Measurements from ENCODE around the gene LMF1. TPM values are rescaled to one million over a fixed set of nuclear protein-coding genes. Genes with fewer than 3 reads are reported as not detected.
A peak's percentile ranks its signal among the peaks of the same experiment; 100 is the strongest.
"Not testable (repeated sequence)": the region's sequence is repeated elsewhere in the genome, so short reads cannot be mapped to it uniquely, and the experiment has no call there.

The LMF1 gene
- polyA plus RNA-seq, 4 donors, result 14.6 to 26.5 (median 21.0) TPM

DNA sequence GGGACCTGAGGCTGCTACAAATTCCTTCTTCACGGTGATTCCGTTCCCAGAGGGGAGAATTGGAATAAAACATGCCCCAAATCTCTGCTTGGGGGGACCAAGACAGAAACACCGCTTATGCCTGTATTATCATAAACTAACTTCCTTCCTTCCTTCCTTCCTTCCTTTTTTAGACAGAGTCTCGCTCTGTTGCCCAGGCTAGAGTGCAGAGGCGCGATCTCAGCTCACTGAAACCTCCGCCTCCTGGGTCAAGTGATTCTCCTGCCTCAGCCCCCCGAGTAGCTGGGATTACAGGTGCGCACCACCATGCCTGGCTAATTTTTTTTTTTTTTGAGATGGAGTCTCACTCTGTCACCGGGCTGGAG is 150.8 kb downstream of the LMF1 start:
- DNase-seq (ENCODE audit: low read depth in 4 of 4, low spot score in 2 of 4), result not testable (repeated sequence)

DNA sequence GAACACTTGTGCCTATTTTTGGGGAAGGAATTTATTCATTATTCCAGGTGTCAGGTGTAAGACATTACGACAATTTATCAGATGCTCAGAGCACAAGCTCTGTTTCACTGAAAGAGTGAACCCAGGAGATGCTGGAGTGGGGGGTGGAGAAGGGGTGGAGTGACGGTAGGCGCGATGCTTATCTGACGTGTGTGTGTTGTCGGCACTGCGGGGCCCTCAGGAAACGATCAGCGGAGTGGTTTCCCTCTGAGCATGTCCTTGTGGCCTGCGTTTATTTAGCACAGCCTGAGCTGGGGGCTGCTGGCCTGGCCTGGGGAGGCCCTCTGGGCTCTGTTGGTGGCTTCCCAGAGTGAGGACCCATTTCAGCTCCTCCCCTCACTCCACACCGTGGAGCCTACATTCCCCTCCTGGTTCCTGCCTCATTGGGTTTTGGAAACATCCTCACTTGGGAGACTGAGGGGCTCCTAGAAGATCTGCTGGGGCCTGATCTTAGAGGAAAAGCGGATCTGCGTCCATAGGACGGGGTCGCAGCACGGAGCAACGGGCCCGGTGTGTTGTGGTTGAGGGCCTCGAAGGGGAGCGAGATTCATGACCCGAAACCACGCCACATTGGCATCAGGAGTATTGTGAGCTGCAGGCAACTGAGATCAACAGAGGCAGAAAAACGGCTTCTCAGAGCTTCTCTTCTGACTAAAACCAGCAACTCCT is 151.3 kb downstream of the LMF1 start:
- no peak for DNase-seq (ENCODE audit: low read depth in 4 of 4, low spot score in 2 of 4)

DNA sequence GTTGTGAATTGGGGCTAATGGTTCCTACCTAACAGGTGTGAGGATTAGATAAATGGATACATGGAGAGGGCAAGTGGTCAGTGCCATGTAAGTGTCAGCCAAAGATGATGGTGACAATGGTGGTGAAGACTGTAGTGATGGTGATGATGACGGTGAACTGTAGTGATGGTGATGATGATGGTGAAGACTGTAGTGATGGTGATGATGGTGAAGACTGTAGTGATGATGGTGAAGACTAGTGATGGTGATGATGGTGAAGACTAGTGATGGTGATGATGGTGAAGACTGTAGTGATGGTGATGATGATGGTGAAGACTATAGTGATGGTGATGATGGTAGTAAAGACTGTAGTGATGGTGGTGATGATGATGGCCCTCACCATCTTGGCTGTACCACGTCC is 152.2 kb downstream of the LMF1 start:
- DNase-seq (ENCODE audit: low read depth in 4 of 4, low spot score in 2 of 4), result no peak

DNA sequence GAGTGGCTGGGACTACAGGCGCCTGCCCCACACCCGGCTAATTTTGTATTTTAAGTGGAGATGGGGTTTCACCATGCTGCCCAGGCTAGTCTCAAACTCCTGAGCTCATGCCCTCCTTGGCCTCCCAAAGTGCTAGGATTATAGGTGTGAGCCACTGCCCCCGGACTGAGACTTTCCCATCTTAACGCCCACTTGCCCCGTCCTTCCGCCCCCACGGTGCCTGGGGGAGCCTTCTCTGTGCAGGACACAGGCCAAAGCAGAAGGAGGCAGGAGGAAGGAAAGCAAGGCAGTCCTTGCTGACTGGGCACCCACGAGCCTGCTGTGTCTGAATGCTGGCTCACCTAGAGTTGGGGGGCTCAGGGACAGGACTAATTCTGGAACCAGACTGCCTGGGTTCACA is 152.7 kb downstream of the LMF1 start:
- DNase-seq (ENCODE audit: low read depth in 4 of 4, low spot score in 2 of 4), result no peak

DNA sequence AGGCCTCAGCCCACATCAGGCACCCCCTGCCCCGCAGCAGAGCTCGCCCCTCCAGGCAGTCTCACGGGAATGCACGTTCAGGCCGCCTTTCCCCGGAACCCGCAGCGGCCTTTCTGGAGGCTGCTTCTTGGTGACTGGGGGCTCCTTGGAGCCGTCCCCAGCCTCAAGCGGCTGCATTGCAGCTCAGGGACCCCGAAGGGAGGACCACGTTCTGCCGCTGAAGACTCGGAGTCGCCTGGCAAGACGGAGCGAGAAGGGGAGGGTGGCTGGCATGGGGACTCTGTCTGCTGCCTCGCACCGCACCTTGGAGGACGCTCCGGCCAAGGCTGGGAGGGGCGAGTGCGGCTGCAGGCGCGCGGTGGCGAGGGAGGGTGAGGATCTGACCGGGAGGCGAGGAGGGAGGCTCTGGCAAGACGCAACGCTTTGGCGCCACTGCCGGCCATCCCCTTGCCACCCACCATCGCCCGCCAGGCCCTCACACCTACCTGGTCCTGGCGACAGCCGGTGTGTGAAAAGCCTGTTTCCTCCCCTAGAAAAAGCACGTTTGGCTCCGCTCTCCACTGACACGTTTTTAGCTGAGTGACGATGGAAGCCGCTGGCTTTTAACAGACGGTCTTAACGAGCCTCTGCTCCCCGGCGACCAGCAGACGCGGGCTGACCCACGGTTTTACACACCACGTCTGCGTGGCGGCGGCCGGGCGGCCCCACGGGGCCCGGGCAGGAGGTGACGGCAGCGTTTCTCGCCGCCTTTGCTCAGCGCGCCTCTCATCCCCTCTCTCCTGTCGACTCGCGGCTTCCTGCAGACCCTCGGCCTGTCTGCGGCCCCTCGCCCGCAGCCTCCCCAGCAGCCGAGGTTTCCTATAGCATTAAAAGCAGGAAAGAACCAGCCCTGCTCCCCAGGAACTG is 153.5 kb downstream of the LMF1 start:
- no peak for DNase-seq (ENCODE audit: low read depth in 4 of 4, low spot score in 2 of 4)

DNA sequence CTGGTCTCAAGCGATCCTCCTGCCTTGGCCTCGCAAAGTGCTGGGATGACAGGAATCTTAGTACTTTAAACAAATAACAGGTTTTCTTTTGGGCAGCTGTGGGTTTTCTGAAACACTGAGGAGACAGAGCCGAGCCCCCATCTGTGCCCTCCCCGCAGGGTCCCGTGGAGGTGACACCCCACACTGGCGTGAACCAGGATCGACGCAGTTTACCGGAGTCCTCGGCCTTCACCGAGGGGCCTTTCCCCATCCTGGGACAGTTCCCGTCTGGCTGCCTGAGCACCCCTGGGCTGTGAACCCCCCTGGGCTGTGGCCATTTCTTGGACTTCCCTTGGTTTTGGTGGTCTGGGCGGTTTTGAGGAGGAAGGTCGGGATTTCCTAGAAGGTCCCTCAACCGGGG is 154.9 kb downstream of the LMF1 start:
- DNase-seq (ENCODE audit: low read depth in 4 of 4, low spot score in 2 of 4), result no peak

DNA sequence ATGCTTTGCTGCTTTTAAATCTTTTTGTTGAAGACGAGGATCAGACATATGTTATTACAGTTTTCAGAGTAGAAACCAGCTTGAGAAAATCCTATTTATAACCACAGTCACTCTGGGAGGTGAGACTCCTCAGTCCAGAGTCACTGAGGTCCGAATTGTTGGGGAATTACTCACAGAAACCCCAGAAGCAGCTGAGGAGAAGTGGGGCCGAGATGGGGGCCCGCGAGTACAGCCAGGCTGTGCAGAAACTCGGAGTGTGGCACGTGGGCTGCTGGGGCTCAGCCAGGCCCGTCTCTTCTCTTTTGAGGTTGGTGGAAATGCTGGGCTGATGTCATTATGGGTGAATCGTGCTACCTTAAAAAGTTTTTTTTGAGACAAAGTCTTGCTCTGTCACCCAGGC is 155.8 kb downstream of the LMF1 start:
- no peak for DNase-seq (ENCODE audit: low read depth in 4 of 4, low spot score in 2 of 4)

DNA sequence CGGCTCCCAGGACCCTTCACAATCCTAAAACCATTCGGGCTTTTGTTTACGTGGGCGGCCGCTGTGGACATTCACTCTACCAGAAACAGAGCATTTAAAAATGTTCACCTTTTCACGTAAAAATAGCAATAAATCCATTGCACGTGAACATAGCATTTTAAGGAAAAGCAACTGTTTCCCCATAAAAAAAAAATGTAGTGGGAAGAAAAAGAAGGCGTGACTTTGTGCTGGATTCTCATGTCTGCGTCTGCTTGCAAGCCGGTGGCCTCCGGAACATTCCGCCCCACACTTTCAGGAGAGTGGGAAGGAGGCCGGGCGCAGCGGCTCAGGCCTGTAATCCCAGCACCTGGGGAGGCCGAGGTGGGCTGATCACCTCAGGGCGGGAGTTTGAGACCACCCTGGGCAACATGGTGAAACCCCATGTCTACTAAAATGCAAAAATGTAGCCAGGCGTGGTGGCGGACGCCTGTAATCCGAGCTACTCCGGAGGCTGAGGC is 156.8 kb downstream of the LMF1 start:
- no peak for DNase-seq (ENCODE audit: low read depth in 4 of 4, low spot score in 2 of 4)

DNA sequence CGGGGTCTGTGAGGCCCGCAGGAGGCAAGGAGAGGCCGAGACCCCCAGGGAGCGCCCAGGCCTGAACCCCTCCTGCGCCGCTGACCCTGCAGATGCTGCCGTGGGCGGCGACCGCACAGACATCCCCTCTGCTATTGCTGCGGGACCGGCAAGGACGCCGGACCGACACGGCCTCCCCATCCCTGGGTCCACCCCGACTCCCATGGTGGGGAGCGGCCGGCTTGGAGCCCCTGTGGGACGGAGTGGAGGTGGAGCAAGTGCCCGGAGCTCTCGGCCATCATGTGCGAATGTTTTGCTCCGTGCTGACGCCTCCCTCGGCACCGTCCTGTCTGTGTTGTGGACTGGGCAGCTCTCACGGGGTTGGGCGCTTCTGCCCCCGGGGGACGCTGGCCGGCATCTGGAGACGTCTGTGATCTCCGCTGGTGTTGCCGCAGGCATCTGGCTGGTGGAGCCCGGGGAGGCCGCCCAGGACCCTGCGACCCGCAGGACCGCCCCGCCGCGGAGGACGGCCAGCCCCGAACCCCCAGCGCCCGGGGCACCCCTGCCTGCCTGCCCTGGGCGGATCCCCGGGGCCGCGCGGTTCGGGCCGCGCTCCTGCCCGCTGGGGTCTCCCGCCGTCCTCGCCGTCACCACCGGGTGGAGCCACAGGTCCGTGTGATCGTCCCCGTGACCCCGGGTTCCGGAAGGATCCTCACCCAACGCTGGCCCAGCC is 157.4 kb downstream of the LMF1 start:
- DNase-seq (ENCODE audit: low read depth in 4 of 4, low spot score in 2 of 4), result no peak

DNA sequence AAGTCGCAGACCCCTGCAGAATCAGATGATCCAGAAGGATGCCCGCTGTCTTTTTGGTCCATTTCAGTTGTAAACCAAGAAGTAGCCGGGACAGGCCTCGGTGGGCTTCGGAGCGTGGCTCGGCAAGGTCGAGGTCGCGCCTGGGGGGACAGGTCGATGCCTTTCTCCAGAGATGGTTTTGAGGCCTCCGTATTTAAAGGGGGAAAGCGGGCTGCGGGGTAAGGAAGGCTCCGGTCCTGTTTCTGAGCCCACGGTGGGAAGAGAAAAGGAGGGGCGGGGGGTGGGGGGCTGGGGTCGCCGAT is 162.7 kb downstream of the LMF1 start:
- DNase-seq (ENCODE audit: low read depth in 4 of 4, low spot score in 2 of 4), result no peak

DNA sequence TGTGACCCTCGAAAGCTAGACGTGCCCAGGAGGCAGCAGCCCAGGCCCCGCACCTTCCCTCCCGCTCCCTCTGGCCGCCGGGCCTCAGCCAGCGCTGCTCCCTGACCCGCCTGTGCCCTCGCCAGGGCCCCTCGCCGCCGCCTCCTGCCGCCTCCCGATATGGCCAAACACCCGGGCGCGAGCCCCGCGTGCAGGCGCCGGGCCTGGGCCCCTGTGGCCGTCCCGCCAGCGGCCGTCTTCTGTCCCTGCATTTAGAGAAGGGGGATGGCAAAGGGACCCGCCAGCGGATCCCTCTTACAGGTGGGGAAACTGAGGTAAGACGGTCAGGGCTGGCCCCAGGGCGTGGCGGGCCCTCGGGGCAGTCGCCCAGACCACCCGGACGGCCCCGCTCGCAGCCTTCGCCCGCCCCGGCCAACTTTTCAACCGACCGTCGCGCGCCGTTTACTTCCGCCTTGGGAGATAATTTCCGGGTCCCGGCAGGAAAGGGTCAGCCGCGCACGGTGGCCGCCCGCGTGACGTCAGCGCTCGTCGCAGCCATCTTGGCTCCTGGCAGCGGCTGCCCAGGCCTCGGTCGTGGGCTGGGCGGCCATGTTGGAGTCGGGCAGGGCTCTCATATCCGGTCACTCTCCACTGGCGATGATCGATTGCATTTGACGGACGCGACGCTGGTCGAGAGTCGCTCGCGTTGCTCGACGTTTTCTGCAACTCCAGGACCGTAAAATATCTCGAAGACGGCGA is 163.3 kb downstream of the LMF1 start:
- peak in 3 of 4 donors; percentile 76 to 86 (median 77) for DNase-seq (ENCODE audit: low read depth in 4 of 4, low spot score in 2 of 4)

DNA sequence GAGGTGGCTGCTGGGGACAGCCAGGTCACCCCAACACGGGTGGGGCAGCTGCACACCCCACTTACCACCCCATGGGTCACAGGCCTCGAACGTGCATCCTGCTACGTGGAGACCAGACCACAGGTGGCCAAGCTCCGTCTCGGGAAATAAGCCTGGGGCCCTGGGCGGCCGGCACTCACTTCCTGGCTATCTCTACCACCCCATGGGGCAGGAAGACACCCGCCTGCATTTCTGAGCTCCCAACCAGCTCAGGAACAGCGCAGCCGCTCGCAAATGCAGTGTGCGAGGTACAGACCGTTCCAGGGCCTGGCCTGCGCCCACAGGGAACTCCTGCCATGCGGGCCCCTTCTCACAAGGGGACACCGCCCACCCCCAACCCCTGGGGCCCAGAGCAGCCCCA is 165.3 kb downstream of the LMF1 start:
- DNase-seq (ENCODE audit: low read depth in 4 of 4, low spot score in 2 of 4), result no peak

DNA sequence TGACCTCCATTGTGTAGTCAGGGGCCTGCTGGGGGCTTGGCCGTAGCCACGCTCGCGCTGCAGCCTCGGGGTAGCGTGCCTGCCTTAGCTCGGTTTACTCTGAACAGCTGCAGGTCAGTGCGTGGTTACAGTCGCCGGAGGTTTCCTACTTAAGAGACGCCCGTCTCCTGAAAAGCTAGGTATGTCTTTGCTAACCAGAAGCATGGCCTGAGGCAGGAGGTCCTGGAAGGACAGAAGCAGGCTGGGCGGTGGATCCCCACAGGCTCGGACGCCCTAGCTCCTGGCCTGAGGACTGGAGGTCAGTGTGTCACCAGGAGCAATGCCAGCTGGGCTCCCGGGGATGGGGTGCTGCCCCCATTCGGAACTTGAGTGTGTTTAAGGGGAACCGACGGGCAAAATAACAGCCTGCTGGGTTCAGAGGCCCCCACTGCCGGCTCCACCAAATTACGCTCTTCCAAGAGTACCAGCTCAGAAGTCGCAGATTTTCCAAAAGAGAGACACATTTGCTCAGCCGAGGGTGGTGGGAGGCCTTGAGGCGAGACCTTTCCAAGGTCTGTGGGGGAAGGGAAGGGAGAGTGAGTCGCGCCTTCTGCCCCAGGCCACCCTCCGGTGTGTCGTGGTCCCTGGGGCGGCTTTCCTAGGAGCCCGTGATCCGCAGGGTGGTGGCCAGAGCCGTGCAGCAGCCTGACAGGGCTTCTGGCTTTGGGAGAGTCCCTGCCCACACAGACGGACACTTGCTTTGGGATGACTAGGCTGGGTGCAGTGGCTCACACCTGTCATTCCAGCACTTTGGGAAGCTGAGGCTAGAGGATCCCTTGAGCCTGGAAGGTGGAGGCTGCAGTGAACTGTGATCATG is 166.4 kb downstream of the LMF1 start:
- no peak for DNase-seq (ENCODE audit: low read depth in 4 of 4, low spot score in 2 of 4)

DNA sequence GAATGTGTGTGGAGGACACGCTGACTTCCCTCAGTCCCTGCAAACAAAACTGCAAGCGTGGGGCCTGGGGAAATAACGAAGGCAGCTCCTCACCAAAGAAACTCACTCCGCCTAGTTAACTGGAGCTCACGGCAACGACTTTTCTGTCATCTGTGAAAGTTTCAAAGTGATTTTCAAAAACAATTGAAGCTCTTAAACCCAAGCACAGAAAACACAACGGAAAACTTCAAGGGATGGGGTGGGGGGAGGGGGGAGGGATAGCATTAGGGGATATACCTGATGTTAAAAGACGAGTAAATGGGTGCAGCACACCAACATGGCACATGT is 167.1 kb downstream of the LMF1 start:
- no peak for DNase-seq (ENCODE audit: low read depth in 4 of 4, low spot score in 2 of 4)

Other genes with a start within 250 kb of the LMF1 start
- 10 to 100 TPM; 11.3 to 32.8 (median 21.2) TPM for gene ANTKMT, start 249.8 kb downstream of the LMF1 start, polyA plus RNA-seq (ENCODE audit: insufficient read length in 4 of 4)
- gene CCDC78, start 244.5 kb downstream of the LMF1 start, polyA plus RNA-seq (ENCODE audit: insufficient read length in 4 of 4), result 1 to 10 TPM; 1.1 to 4.3 (median 3.4) TPM
- gene HAGHL, start 243.9 kb downstream of the LMF1 start, polyA plus RNA-seq (ENCODE audit: insufficient read length in 4 of 4), result 1 to 10 TPM; 1.9 to 7.7 (median 7.3) TPM
- 10 to 100 TPM; 21.7 to 32.2 (median 27.6) TPM for gene CIAO3, start 230.0 kb downstream of the LMF1 start, polyA plus RNA-seq (ENCODE audit: insufficient read length in 4 of 4)
- gene MSLN, start 210.2 kb downstream of the LMF1 start, polyA plus RNA-seq (ENCODE audit: insufficient read length in 4 of 4), result 10 to 100 TPM; 11.6 to 26.2 (median 20.2) TPM
- 10 to 100 TPM in 3 of 4 donors, 1 to 10 TPM in 1; 9.7 to 18.5 (median 16.5) TPM for gene RPUSD1, start 182.6 kb downstream of the LMF1 start, polyA plus RNA-seq (ENCODE audit: insufficient read length in 4 of 4)
- gene CHTF18, start 182.4 kb downstream of the LMF1 start, polyA plus RNA-seq (ENCODE audit: insufficient read length in 4 of 4), result 10 to 100 TPM; 16.0 to 47.6 (median 28.0) TPM
- under 1 TPM in 3 of 4 donors, not detected in 1; 0.17 to 0.49 (median 0.27) TPM for gene GNG13, start 170.2 kb downstream of the LMF1 start, polyA plus RNA-seq (ENCODE audit: insufficient read length in 4 of 4)
- gene SOX8, start 10.8 kb upstream of the LMF1 start, polyA plus RNA-seq (ENCODE audit: insufficient read length in 4 of 4), result 1 to 10 TPM; 2.7 to 5.4 (median 4.9) TPM
- gene SSTR5, start 101.8 kb upstream of the LMF1 start, polyA plus RNA-seq (ENCODE audit: insufficient read length in 4 of 4), result under 1 TPM; 0.10 to 0.33 (median 0.29) TPM
- not detected for gene C1QTNF8, start 125.3 kb upstream of the LMF1 start, polyA plus RNA-seq (ENCODE audit: insufficient read length in 4 of 4)
- 10 to 100 TPM; 15.1 to 28.2 (median 26.1) TPM for gene CACNA1H, start 182.1 kb upstream of the LMF1 start, polyA plus RNA-seq (ENCODE audit: insufficient read length in 4 of 4)

Measured in left renal cortex interstitium (tissue), 4 donors.